Osteocyte (in vitro differentiated cells): Measurements from ENCODE around the gene CDC42BPG. TPM values are rescaled to one million over a fixed set of nuclear protein-coding genes. Genes with fewer than 3 reads are reported as not detected.

Source experiments
- DNase-seq: peaks from one replicate; pipeline ENCODE4 v3.0.0; 2021; ENCODE audit warnings: mixed read lengths; ENCODE audit not compliant: unreplicated experiment; ENCODE audit errors: extremely low spot score
- H3K27ac Mint-ChIP-seq: one replicate; pipeline ENCODE4 v1.8.0; 2021; ENCODE audit warnings: mild to moderate bottlenecking, mixed read lengths; ENCODE audit not compliant: unreplicated experiment
- H3K27me3 Mint-ChIP-seq: one replicate; pipeline ENCODE4 v1.8.0; 2021; ENCODE audit warnings: mixed read lengths; ENCODE audit not compliant: unreplicated experiment
- H3K36me3 Mint-ChIP-seq: one replicate; pipeline ENCODE4 v1.8.0; 2021; ENCODE audit warnings: mixed read lengths; ENCODE audit not compliant: unreplicated experiment
- H3K4me1 Mint-ChIP-seq: one replicate; pipeline ENCODE4 v1.8.0; 2021; ENCODE audit warnings: mixed read lengths; ENCODE audit not compliant: unreplicated experiment
- H3K4me3 Mint-ChIP-seq: one replicate; pipeline ENCODE4 v1.8.0; 2021; ENCODE audit warnings: mild to moderate bottlenecking, moderate library complexity, mixed read lengths; ENCODE audit not compliant: unreplicated experiment
- H3K9me3 Mint-ChIP-seq: one replicate; pipeline ENCODE4 v1.8.0; 2021; ENCODE audit warnings: mixed read lengths; ENCODE audit not compliant: unreplicated experiment
- total RNA-seq: library from RNA; stranded (reverse); gene quantifications from 2 replicates; pipeline ENCODE4 v1.2.1, GENCODE V29; 2021
- TF ChIP-seq, protein P1 (sequence below): fragments of 200-600 bp; sonication (generic); IDR thresholded peaks from 2 replicates; pipeline ENCODE4 v1.5.0; 2021; ENCODE audit warnings: antibody characterized with exemption, mild to moderate bottlenecking, moderate library complexity

The CDC42BPG gene
- total RNA-seq, 1 donor from 2014 or later = 1.7 TPM

DNA sequence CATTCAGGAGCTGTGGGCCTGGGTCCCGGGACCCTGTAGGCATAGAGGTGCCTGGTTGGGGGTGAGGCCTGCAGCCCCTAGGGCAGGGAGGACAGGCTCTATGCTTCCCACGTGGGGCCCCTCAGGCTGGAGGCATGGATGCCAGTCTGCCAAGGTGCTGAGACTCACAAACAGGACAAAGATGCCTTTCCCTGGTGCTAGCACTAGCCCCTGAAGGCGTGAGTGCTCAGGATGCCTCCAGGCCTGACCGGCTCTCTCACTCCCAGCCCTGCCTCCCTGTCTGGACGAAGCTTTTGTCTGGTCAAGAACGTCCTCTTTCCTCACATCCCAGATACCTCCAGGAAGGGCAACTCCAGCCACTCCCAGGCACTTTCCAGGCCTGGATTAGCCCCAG is 2.1 kb downstream of the CDC42BPG start:
- no peak overlapping the region for H3K4me3 Mint-ChIP-seq
- no peak overlapping the region for H3K27ac Mint-ChIP-seq
- TF ChIP-seq, protein P1, sequence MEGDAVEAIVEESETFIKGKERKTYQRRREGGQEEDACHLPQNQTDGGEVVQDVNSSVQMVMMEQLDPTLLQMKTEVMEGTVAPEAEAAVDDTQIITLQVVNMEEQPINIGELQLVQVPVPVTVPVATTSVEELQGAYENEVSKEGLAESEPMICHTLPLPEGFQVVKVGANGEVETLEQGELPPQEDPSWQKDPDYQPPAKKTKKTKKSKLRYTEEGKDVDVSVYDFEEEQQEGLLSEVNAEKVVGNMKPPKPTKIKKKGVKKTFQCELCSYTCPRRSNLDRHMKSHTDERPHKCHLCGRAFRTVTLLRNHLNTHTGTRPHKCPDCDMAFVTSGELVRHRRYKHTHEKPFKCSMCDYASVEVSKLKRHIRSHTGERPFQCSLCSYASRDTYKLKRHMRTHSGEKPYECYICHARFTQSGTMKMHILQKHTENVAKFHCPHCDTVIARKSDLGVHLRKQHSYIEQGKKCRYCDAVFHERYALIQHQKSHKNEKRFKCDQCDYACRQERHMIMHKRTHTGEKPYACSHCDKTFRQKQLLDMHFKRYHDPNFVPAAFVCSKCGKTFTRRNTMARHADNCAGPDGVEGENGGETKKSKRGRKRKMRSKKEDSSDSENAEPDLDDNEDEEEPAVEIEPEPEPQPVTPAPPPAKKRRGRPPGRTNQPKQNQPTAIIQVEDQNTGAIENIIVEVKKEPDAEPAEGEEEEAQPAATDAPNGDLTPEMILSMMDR = no peak
- no peaks in the 10 kb centered on the region for H3K9me3 Mint-ChIP-seq
- no peaks in the 10 kb centered on the region for H3K27me3 Mint-ChIP-seq
- peaks cover 16% of the 10 kb centered on the region for H3K4me1 Mint-ChIP-seq
- no peaks in the 10 kb centered on the region for H3K36me3 Mint-ChIP-seq
- no peak for DNase-seq

DNA sequence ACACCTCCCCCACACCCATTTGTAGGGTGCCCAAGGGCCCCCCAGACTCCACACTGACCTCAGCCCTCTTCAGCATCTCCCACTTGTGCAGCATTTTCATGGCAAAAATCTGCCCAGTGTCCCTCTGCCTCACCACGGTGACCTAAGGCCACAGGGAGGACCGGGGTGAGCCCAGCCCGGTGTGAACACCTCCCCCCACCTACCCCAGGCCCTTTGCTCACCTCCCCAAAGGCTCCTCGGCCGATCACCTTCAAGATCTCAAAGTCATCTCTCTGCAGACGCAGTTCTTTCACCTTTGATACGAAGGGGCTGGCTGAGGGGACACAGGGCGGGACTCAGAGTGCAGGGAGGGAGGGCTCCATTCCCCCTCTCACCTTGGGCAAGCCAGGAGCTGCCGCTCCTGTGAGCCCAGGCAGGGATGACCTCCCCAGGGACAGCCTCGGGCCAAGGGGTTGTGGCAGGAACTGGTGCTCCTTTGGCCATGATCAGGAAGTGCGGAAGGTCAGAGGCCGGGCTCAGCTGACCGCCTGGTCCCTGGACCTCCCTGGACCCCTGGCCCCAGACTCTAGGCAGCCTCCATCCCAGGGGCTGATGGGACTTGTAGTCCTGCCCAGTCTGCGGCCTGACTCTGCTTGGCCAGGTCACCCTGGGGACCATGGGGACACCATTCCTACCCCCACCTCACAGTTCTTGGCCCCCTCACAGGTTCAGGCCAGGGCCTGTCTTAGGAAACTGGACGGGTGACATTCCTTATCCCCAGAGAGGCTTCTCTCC is 2.7 kb downstream of the CDC42BPG start:
- Mint-ChIP-seq H3K4me3 (no peak overlapping the region), H3K9me3 (no peaks in the 10 kb centered on the region), H3K36me3 (no peaks in the 10 kb centered on the region), H3K27me3 (no peaks in the 10 kb centered on the region), H3K4me1 (peaks cover 16% of the 10 kb centered on the region), H3K27ac (no peak overlapping the region)
- no peak for DNase-seq
- TF ChIP-seq, protein P1 = no peak

DNA sequence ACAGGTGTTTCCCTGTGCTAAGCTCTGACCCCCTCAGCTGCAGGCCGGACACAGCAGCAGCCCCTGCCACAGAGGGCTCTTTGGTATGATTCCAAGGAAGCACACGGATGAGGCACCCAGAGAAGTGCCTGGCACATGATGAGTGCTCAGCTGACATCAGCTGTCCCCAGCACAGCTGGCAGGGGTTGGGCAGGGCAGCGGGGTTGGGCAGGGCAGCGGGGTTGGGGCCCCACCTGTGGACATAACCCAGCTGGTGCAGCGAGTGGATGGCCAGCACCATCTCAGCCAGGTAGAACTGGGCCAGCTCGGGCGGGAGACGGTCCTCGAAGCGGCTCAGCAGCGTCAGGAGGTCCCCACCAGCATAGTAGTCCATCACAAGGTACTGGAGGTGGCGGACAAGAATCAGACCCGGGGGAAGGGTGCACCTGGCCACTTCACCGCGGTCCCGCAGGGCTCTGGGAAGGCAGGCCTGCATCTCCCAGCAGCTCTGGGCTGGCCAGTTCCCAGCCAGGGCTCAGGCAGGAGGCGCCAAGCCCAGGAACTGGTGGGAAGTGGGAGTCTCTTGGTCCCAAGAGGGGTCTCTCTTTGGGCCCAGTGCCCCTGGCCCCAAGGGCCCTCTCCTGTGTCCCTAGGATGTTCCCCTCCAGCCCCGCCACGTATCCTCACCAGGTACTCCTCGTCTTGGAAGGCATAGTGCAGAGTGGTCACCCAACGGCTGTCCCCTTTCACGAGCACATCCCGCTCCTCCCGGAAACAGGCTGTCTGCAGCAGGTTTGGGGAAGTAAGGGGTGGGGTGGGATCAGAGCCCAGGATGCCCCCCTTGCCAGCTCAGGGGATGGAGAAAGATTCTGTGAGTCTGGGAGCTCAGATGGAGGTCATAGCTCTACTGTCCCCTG is 4.3 kb downstream of the CDC42BPG start:
- no peak for DNase-seq
- Mint-ChIP-seq H3K27me3 (no peaks in the 10 kb centered on the region), H3K4me1 (peaks cover 13% of the 10 kb centered on the region), H3K27ac (no peak overlapping the region), H3K36me3 (no peaks in the 10 kb centered on the region), H3K4me3 (no peak overlapping the region), H3K9me3 (no peaks in the 10 kb centered on the region)
- TF ChIP-seq, protein P1 = no peak

DNA sequence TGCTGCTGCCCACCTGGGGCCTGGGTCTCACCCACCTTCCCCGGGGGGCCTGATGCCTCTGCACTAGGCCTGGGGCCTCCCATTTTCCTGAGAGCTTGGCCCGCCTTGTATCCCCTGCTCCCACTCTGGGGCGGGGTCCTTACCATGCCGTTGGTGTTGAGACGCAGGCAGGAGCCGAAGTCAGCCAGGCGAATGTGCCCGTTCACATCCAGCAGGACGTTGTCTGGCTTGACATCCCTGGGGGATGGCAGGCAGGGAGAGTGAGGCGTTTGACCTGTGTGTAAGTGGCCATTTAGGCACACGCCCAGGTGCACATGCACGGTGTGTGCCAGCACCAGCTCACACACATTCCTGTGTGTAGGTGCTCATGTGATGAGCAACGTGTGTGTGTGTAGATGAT is 5.1 kb downstream of the CDC42BPG start:
- Mint-ChIP-seq H3K36me3 (no peaks in the 10 kb centered on the region), H3K27ac (no peak overlapping the region), H3K4me1 (peaks cover 12% of the 10 kb centered on the region), H3K9me3 (no peaks in the 10 kb centered on the region), H3K27me3 (no peaks in the 10 kb centered on the region), H3K4me3 (no peak overlapping the region)
- TF ChIP-seq, protein P1 = no peak
- DNase-seq = no peak
